ENCODE results near the gene NUMBL. TPM values are rescaled to one million over a fixed set of nuclear protein-coding genes. Genes with fewer than 3 reads are reported as not detected.

The NUMBL gene
- total RNA-seq, 1 experiment from 2014 or later, result 57.7 TPM

DNA sequence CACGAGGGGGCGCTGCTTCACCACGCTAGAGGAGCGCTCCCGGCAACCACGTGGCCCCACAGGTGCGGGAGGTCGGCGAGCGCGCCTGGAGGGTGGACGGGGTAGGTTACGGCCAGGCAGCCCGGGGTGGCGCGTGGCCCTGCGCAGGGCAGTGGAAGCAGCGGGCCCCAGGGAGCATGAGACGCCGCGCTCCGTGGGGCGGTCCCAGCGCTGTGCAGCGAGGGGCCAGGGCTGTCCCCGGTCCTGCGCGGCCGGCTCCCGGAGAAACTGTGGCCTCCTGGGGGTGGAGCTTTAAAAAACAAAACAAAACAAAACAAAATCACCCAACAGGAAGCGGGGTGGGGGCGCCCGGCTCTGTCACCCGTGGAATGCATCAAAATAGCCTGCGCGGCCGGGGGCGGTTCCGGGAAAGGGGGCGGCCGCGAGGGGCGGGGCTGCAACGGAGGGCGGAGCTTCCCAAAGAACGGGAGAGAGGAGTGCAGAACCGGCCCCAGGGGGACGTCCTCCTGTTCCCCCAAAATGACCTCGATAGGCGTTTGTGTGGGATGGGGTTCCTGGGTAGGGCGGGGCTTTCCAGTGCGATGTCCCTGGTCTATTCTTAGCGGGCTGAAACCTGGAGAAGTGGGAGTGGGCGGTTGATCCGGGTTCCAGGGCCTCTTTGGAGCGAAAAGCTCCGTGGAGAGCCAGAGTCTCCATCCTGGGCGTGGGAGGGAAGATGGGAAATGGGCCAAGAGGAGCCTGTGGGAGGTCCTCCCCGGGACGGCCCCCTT, 27.3 kb downstream of the NUMBL start:
- peaks cover 34% of the 10 kb centered on the region for H3K4me1 ChIP-seq (replicated peaks; ENCODE audit: insufficient read depth)
- CTCF ChIA-PET, result interaction anchor here (0.5 to 1.1 kb wide), 14 partner anchors 28 to 599 kb away, joined by 3 to 8 read pairs (median 4); no protein-coding TSS in a partner anchor
- intact Hi-C loops (cut with micrococcal nuclease; ENCODE audit: unreplicated experiment), result loop anchor here (1.0 to 10.0 kb wide), 10 partner anchors 52 to 912 kb away; partner anchors contain the start of genes CEACAM21, SNRPA and TGFB1

DNA sequence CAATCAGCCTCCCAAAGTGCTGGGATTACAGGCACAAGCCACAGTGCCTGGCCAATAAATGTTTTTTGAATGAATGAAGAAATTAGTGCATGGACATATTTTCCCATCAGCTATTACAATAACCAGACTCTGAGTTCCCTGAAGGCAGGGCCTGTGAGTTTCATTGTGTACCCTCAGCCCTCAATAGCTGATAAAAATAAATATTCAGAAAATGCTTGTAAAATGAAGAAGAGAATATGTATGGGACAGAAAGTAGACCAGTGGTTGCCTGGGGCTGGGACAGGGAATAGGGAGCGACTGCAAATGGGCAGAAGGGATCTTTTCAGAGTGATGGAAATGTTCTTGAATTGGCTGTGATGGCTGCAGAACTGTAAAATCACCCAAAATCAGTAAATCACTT, 28.8 kb downstream of the NUMBL start:
- Histone ChIP-seq H3K27ac (no peak overlapping the region), H3K9me2 (ENCODE audit: insufficient read depth) (no peaks in the 10 kb centered on the region), H3K4me1 (replicated peaks; ENCODE audit: insufficient read depth) (peaks cover 29% of the 10 kb centered on the region), H3K27me3 (ENCODE audit: insufficient read depth, low read depth) (no peaks in the 10 kb centered on the region), H3K36me3 (ENCODE audit: low read depth) (no peaks in the 10 kb centered on the region), H3F3A (ENCODE audit: insufficient read depth, low read depth) (peaks cover 30% of the 10 kb centered on the region), H3K79me2 (ENCODE audit: low read depth) (no peaks in the 10 kb centered on the region), H3K4me2 (no peak overlapping the region), H2AFZ (no peak overlapping the region), H3K4me3 (no peak overlapping the region), H4K20me1 (ENCODE audit: insufficient read depth) (no peaks in the 10 kb centered on the region), H3K9me3 (ENCODE audit: insufficient read depth, low read depth) (no peaks in the 10 kb centered on the region)
- ChIA-PET CTCF (interaction anchor here (0.6 kb wide), 2 partner anchors 26 to 234 kb away, joined by 4 to 18 read pairs; no protein-coding TSS in a partner anchor), POLR2A (ENCODE audit: unreplicated experiment) (no interaction called here)
- intact Hi-C loops (cut with micrococcal nuclease; ENCODE audit: unreplicated experiment), result loop anchor here (1.0 to 10.0 kb wide), 6 partner anchors 157 to 913 kb away; partner anchors contain the start of genes CEACAM21 and TGFB1
- no peak for TF ChIP-seq EZH2 (IDR thresholded peaks at IDR 0.05; ENCODE audit: low read depth)
- TF ChIP-seq, protein P1, sequence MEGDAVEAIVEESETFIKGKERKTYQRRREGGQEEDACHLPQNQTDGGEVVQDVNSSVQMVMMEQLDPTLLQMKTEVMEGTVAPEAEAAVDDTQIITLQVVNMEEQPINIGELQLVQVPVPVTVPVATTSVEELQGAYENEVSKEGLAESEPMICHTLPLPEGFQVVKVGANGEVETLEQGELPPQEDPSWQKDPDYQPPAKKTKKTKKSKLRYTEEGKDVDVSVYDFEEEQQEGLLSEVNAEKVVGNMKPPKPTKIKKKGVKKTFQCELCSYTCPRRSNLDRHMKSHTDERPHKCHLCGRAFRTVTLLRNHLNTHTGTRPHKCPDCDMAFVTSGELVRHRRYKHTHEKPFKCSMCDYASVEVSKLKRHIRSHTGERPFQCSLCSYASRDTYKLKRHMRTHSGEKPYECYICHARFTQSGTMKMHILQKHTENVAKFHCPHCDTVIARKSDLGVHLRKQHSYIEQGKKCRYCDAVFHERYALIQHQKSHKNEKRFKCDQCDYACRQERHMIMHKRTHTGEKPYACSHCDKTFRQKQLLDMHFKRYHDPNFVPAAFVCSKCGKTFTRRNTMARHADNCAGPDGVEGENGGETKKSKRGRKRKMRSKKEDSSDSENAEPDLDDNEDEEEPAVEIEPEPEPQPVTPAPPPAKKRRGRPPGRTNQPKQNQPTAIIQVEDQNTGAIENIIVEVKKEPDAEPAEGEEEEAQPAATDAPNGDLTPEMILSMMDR (conservative IDR thresholded peaks at IDR 0.05), result no peak
- no peak for DNase-seq
- no TSS peak for BruUV-seq (replicated peaks)

More for the DNA sequence above, 27.3 kb downstream of the NUMBL start:
- Histone ChIP-seq H3K9me2 (ENCODE audit: insufficient read depth) (no peaks in the 10 kb centered on the region), H2AFZ (peak overlapping the region; percentile 98), H3K27me3 (ENCODE audit: insufficient read depth, low read depth) (no peaks in the 10 kb centered on the region), H3F3A (ENCODE audit: insufficient read depth, low read depth) (peaks cover 33% of the 10 kb centered on the region), H3K9me3 (ENCODE audit: insufficient read depth, low read depth) (no peaks in the 10 kb centered on the region), H3K79me2 (ENCODE audit: low read depth) (no peaks in the 10 kb centered on the region), H3K4me2 (peak overlapping the region; percentile 86), H3K36me3 (ENCODE audit: low read depth) (no peaks in the 10 kb centered on the region), H4K20me1 (ENCODE audit: insufficient read depth) (no peaks in the 10 kb centered on the region), H3K27ac (peak overlapping the region; percentile 60), H3K4me3 (peak overlapping the region; percentile 94)
- POLR2A ChIA-PET (ENCODE audit: unreplicated experiment), result interaction anchor here (0.5 to 1.0 kb wide), 5 partner anchors 16 to 776 kb away, joined by 3 to 11 read pairs (median 5); partner anchors contain the start of gene RAB4B
- TF ChIP-seq EZH2 (IDR thresholded peaks at IDR 0.05; ENCODE audit: low read depth), result no peak
- TF ChIP-seq, protein P1 (conservative IDR thresholded peaks at IDR 0.05), result peak; percentile 95; the same call in 1 of the 2 replicates
- peak; percentile 61 to 93 for DNase-seq
- no TSS peak for BruUV-seq (replicated peaks)

DNA sequence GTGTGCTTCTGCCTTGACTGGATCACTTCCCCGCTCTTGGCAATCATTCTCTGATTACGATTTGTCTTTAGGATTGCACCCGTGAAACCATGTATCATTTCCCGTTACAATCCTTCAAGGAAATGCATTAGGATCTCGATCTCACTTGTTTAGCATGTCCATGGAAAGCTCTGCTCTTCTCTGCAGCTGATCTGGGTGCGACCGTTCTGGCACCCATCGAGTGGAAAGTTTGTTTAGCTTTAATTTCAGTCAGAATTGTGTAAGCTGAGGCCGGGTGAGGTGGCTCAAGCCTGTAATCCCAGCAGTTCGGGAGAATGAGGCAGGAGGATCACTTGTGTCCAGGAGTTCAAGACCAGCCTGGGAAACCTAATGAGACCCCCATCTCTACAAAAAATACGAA, 30.9 kb downstream of the NUMBL start:
- no peak overlapping the region for H3K27ac ChIP-seq
- H3K9me2 ChIP-seq (ENCODE audit: insufficient read depth), result no peaks in the 10 kb centered on the region
- TF ChIP-seq, protein P1 (conservative IDR thresholded peaks at IDR 0.05), result no peak
- no peak for TF ChIP-seq EZH2 (IDR thresholded peaks at IDR 0.05; ENCODE audit: low read depth)
- H3K79me2 ChIP-seq (ENCODE audit: low read depth), result no peaks in the 10 kb centered on the region
- H3F3A ChIP-seq (ENCODE audit: insufficient read depth, low read depth), result peaks cover 16% of the 10 kb centered on the region; the same call in 1 of the 2 replicates
- H3K4me3 ChIP-seq, result no peak overlapping the region
- no peaks in the 10 kb centered on the region for H4K20me1 ChIP-seq (ENCODE audit: insufficient read depth)
- H3K27me3 ChIP-seq (ENCODE audit: insufficient read depth, low read depth), result no peaks in the 10 kb centered on the region
- no TSS peak for BruUV-seq (replicated peaks)
- H3K4me2 ChIP-seq, result no peak overlapping the region
- DNase-seq, result no peak
- intact Hi-C loops (cut with micrococcal nuclease; ENCODE audit: unreplicated experiment), result no loop called here
- H3K4me1 ChIP-seq (replicated peaks; ENCODE audit: insufficient read depth), result peaks cover 10% of the 10 kb centered on the region; the same call in 1 of the 2 replicates
- POLR2A ChIA-PET (ENCODE audit: unreplicated experiment), result interaction anchor here (0.6 kb wide), 2 partner anchors 91 to 188 kb away, joined by 3 to 4 read pairs; partner anchors contain the start of gene ACTMAP
- CTCF ChIA-PET, result no interaction called here
- no peaks in the 10 kb centered on the region for H3K36me3 ChIP-seq (ENCODE audit: low read depth)
- H3K9me3 ChIP-seq (ENCODE audit: insufficient read depth, low read depth), result no peaks in the 10 kb centered on the region
- H2AFZ ChIP-seq, result no peak overlapping the region

Measured in PC-9 (cell line).